Measurements from ENCODE around the gene USP31.
A peak's percentile ranks its signal among the peaks of the same experiment; 100 is the strongest.

USP31 gene

GRCh38 chr16:23061669-23062068 lies 87.6 kb downstream of the USP31 start:
- no peak for DNase-seq (ENCODE audit: low read depth)
- TF ChIP-seq CTCF (IDR thresholded peaks at IDR 0.05; ENCODE audit: insufficient read depth, low read depth, low read length, missing control alignments): no peak
- H3K4me3 ChIP-seq (ENCODE audit: low read length): no peak overlapping the region

- no peak overlapping the region for H3K4me3 ChIP-seq (ENCODE audit: low read length)
- peak; percentile 79 for DNase-seq (ENCODE audit: low read depth)
- peak; percentile 95 for TF ChIP-seq CTCF (IDR thresholded peaks at IDR 0.05; ENCODE audit: insufficient read depth, low read depth, low read length, missing control alignments)
These were observed 88.6 kb downstream of the USP31 start for GRCh38 chr16:23060458-23061320.

GRCh38 chr16:23059433-23059832 lies 89.8 kb downstream of the USP31 start:
- no peak overlapping the region for H3K4me3 ChIP-seq (ENCODE audit: low read length)
- no peak for DNase-seq (ENCODE audit: low read depth)
- no peak for TF ChIP-seq CTCF (IDR thresholded peaks at IDR 0.05; ENCODE audit: insufficient read depth, low read depth, low read length, missing control alignments)

- no peak overlapping the region for H3K4me3 ChIP-seq (ENCODE audit: low read length)
- no peak for DNase-seq (ENCODE audit: low read depth)
- TF ChIP-seq CTCF (IDR thresholded peaks at IDR 0.05; ENCODE audit: insufficient read depth, low read depth, low read length, missing control alignments): no peak
These were observed 90.7 kb downstream of the USP31 start for GRCh38 chr16:23058576-23058975.

GRCh38 chr16:23057013-23057596 lies 92.1 kb downstream of the USP31 start:
- H3K4me3 ChIP-seq (ENCODE audit: low read length): no peak overlapping the region
- no peak for TF ChIP-seq CTCF (IDR thresholded peaks at IDR 0.05; ENCODE audit: insufficient read depth, low read depth, low read length, missing control alignments)
- no peak for DNase-seq (ENCODE audit: low read depth)

- TF ChIP-seq CTCF (IDR thresholded peaks at IDR 0.05; ENCODE audit: insufficient read depth, low read depth, low read length, missing control alignments): no peak
- no peak overlapping the region for H3K4me3 ChIP-seq (ENCODE audit: low read length)
- DNase-seq (ENCODE audit: low read depth): no peak
These were observed 93.8 kb downstream of the USP31 start for GRCh38 chr16:23055481-23055880.

All from epithelial cell of esophagus (primary cell).